H1 (cell line): ENCODE measurements around the gene FRRS1L. TPM values are rescaled to one million over a fixed set of nuclear protein-coding genes. Genes with fewer than 3 reads are reported as not detected.

Experiments
- ATF2 ChIP-seq: IDR thresholded peaks from 2 replicates; pipeline ENCODE4 v1.6.1; 2012; ENCODE audit warnings: low read length, inconsistent platforms
- EP300 ChIP-seq, 2 experiments: IDR thresholded peaks; 1 replicate in 1 of 2; 2 replicates in 1 of 2; pipeline ENCODE4 v1.6.1; 2011 to 2012; ENCODE audit warnings: low read depth in 2 of 2, low read length in 2 of 2, mild to moderate bottlenecking in 2 of 2, borderline replicate concordance in 1 of 2, inconsistent platforms in 1 of 2, moderate library complexity in 1 of 2
- KDM5A ChIP-seq: fragments of 200-600 bp; IDR thresholded peaks from 2 replicates; pipeline ENCODE4 v1.7.1; 2012; ENCODE audit warnings: mild to moderate bottlenecking, low read length, inconsistent platforms, mixed read lengths
- NRF1 ChIP-seq: IDR thresholded peaks from 2 replicates; pipeline ENCODE4 v1.6.1; 2011; ENCODE audit warnings: mild to moderate bottlenecking, low read depth, low read length, improper control_type of control experiment
- POLR2A ChIP-seq, 2 experiments: IDR thresholded peaks; 1 replicate in 1 of 2; 2 replicates in 1 of 2; pipeline ENCODE4 v1.6.1; 2011; ENCODE audit warnings: low read depth in 2 of 2, low read length in 2 of 2, mild to moderate bottlenecking in 2 of 2; ENCODE audit errors: control extremely low read depth in 1 of 2
- POU5F1 ChIP-seq: IDR thresholded peaks from 2 replicates; pipeline ENCODE4 v1.6.1; 2011; ENCODE audit warnings: low read depth, mild to moderate bottlenecking, low read length, moderate library complexity
- RNF2 ChIP-seq: fragments of 200-900, 300-1000 bp; sonication (generic); IDR thresholded peaks from 2 replicates; pipeline ENCODE4 v1.7.1; 2016; ENCODE audit warnings: borderline replicate concordance, low read depth, mild to moderate bottlenecking, antibody characterized with exemption, low read length; ENCODE audit not compliant: poor library complexity, severe bottlenecking; ENCODE audit errors: missing control alignments
- TAF1 ChIP-seq: IDR thresholded peaks from 2 replicates; pipeline ENCODE4 v1.6.1; 2011; ENCODE audit warnings: mild to moderate bottlenecking, low read depth, low read length
- polyA plus RNA-seq, 7 experiments: library from polyadenylated mRNA; depleted of rRNA in 3 of 7; stranded (reverse) in 5 of 7; unstranded in 2 of 7; fragments of >200 nt in 5 of 7; fragments of 200-250 nt in 2 of 7; gene quantifications; 1 replicate in 5 of 7; 2 replicates in 1 of 7; 4 replicates in 1 of 7; pipeline versions ENCODE4 v1.2.1 to v1.2.3, GENCODE V29; 2011 to 2013; ENCODE audit warnings: missing spikeins in 2 of 7, mixed read lengths in 2 of 7
- total RNA-seq: library from RNA; stranded (reverse); fragmentation: NEBNext Ultra II Directional; extraction: Animal tissue kit (Norgen Biotek cat#: 25700); gene quantifications from 2 replicates; pipeline ENCODE4 v1.2.1, GENCODE V29; 2021
- TF ChIP-seq, protein P1 (sequence below): fragments of 300-600 bp; sonication (generic); IDR thresholded peaks from 2 replicates; pipeline ENCODE4 v1.7.1; 2012; ENCODE audit warnings: low read length, moderate library complexity, mild to moderate bottlenecking, inconsistent platforms; ENCODE audit not compliant: insufficient replicate concordance

The FRRS1L gene
- total and polyA plus RNA-seq, 2 of the 8 experiments (the other 6 are each of a cell fraction or from before 2014, with no cell fraction given), result 1.0 to 2.2 TPM

DNA sequence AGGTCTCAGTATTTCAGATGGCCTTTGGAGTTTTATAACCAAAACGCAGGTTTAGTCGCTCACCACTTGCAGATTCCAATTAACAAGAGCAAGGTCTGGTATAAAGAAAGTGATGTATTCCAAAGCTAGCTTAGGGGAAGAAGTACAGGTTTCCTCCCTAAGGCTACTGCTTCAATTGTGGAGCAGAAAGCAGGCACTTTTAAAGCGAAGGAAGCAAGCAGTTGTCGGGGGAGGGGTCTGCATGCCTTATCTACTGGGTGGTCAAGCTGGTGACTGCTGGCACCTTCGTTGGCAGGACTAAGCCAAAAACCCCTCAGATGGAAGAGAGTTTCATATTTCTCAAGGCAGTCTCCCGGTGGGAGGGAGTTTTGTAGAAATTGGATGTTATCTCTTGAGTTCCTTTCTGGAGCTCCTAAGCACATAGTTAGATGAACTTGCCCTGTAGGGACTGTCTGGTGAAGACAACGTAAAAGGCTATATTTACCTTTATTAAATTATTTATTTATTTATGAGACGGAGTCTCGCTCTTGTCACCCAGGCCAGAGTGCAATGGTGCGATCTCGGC is 45.7 kb downstream of the FRRS1L start (continued):
- no peak for TF ChIP-seq RNF2
- TF ChIP-seq POLR2A (IDR thresholded peaks at IDR 0.05; ENCODE audit: control extremely low read depth in 1 of 2, low read depth in 2 of 2, low read length in 2 of 2), result peak in 1 of 2 experiments; percentile 32; a peak in 1 of 3 replicates
- TF ChIP-seq ATF2, result no peak
- TF ChIP-seq POU5F1, result no peak
- TF ChIP-seq TAF1, result 0 out of 2 replicates have a peak, but pooled peaks have one; percentile 27
- TF ChIP-seq EP300 (IDR thresholded peaks at IDR 0.05; ENCODE audit: borderline replicate concordance in 1 of 2, low read depth in 2 of 2, low read length in 2 of 2), result no peak
- TF ChIP-seq, protein P1, sequence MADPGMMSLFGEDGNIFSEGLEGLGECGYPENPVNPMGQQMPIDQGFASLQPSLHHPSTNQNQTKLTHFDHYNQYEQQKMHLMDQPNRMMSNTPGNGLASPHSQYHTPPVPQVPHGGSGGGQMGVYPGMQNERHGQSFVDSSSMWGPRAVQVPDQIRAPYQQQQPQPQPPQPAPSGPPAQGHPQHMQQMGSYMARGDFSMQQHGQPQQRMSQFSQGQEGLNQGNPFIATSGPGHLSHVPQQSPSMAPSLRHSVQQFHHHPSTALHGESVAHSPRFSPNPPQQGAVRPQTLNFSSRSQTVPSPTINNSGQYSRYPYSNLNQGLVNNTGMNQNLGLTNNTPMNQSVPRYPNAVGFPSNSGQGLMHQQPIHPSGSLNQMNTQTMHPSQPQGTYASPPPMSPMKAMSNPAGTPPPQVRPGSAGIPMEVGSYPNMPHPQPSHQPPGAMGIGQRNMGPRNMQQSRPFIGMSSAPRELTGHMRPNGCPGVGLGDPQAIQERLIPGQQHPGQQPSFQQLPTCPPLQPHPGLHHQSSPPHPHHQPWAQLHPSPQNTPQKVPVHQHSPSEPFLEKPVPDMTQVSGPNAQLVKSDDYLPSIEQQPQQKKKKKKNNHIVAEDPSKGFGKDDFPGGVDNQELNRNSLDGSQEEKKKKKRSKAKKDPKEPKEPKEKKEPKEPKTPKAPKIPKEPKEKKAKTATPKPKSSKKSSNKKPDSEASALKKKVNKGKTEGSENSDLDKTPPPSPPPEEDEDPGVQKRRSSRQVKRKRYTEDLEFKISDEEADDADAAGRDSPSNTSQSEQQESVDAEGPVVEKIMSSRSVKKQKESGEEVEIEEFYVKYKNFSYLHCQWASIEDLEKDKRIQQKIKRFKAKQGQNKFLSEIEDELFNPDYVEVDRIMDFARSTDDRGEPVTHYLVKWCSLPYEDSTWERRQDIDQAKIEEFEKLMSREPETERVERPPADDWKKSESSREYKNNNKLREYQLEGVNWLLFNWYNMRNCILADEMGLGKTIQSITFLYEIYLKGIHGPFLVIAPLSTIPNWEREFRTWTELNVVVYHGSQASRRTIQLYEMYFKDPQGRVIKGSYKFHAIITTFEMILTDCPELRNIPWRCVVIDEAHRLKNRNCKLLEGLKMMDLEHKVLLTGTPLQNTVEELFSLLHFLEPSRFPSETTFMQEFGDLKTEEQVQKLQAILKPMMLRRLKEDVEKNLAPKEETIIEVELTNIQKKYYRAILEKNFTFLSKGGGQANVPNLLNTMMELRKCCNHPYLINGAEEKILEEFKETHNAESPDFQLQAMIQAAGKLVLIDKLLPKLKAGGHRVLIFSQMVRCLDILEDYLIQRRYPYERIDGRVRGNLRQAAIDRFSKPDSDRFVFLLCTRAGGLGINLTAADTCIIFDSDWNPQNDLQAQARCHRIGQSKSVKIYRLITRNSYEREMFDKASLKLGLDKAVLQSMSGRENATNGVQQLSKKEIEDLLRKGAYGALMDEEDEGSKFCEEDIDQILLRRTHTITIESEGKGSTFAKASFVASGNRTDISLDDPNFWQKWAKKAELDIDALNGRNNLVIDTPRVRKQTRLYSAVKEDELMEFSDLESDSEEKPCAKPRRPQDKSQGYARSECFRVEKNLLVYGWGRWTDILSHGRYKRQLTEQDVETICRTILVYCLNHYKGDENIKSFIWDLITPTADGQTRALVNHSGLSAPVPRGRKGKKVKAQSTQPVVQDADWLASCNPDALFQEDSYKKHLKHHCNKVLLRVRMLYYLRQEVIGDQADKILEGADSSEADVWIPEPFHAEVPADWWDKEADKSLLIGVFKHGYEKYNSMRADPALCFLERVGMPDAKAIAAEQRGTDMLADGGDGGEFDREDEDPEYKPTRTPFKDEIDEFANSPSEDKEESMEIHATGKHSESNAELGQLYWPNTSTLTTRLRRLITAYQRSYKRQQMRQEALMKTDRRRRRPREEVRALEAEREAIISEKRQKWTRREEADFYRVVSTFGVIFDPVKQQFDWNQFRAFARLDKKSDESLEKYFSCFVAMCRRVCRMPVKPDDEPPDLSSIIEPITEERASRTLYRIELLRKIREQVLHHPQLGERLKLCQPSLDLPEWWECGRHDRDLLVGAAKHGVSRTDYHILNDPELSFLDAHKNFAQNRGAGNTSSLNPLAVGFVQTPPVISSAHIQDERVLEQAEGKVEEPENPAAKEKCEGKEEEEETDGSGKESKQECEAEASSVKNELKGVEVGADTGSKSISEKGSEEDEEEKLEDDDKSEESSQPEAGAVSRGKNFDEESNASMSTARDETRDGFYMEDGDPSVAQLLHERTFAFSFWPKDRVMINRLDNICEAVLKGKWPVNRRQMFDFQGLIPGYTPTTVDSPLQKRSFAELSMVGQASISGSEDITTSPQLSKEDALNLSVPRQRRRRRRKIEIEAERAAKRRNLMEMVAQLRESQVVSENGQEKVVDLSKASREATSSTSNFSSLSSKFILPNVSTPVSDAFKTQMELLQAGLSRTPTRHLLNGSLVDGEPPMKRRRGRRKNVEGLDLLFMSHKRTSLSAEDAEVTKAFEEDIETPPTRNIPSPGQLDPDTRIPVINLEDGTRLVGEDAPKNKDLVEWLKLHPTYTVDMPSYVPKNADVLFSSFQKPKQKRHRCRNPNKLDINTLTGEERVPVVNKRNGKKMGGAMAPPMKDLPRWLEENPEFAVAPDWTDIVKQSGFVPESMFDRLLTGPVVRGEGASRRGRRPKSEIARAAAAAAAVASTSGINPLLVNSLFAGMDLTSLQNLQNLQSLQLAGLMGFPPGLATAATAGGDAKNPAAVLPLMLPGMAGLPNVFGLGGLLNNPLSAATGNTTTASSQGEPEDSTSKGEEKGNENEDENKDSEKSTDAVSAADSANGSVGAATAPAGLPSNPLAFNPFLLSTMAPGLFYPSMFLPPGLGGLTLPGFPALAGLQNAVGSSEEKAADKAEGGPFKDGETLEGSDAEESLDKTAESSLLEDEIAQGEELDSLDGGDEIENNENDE, result no peak
- no peak for TF ChIP-seq KDM5A
- no peak for TF ChIP-seq NRF1
